Activated naive CD4-positive, alpha-beta T cell treated with anti-CD3 and anti-CD28 coated beads for 36 hours (primary cell): ENCODE data around the gene GRK5. TPM values are rescaled to one million over a fixed set of nuclear protein-coding genes. Genes with fewer than 3 reads are reported as not detected.

ENCODE experiments used
- CTCF ChIA-PET: fragments of 350-600 bp; sonication (Branson Sonifier 250); formaldehyde crosslinking; loops from one replicate; lab custom pipeline; 2021; ENCODE audit warnings: antibody characterized with exemption; lab: Charles Lee
- DNase-seq: peaks from one replicate; pipeline ENCODE4 v3.0.0-alpha.2; 2020
- H3K27ac Mint-ChIP-seq: one replicate; pipeline ENCODE4 v1.8.0; 2021; ENCODE audit warnings: mild to moderate bottlenecking, mixed read lengths
- H3K27me3 Mint-ChIP-seq: one replicate; pipeline ENCODE4 v1.8.0; 2021; ENCODE audit warnings: low read depth, mixed read lengths
- H3K36me3 Mint-ChIP-seq: one replicate; pipeline ENCODE4 v1.8.0; 2021; ENCODE audit warnings: low read depth, mixed read lengths
- H3K4me1 Mint-ChIP-seq: one replicate; pipeline ENCODE4 v1.8.0; 2021; ENCODE audit warnings: low read depth, mixed read lengths
- H3K4me3 Mint-ChIP-seq: one replicate; pipeline ENCODE4 v1.8.0; 2021; ENCODE audit warnings: mild to moderate bottlenecking, moderate library complexity, mixed read lengths
- H3K9me3 Mint-ChIP-seq: one replicate; pipeline ENCODE4 v1.8.0; 2021; ENCODE audit warnings: mixed read lengths
- intact Hi-C: fragments of 100-400 bp; cut with micrococcal nuclease; formaldehyde crosslinking; loops from one replicate; pipeline ENCODE4 v1.15.1; 2023
- microRNA-seq: library from miRNA; unstranded; fragments of <30 nt; microRNA quantifications from one replicate; pipeline ENCODE4 v1.2.0, GENCODE V29; 2022; ENCODE audit warnings: borderline microRNAs expressed, borderline replicate concordance
- total RNA-seq, 2 experiments: library from RNA; stranded (reverse); gene quantifications; one replicate each; pipeline ENCODE4 v1.2.3, GENCODE V29; 2021

Gene GRK5
- total RNA-seq, 2 experiments from 2014 or later: 27.1 to 29.7 TPM

GRCh38 chr10:119504651-119505050 lies 297.3 kb downstream of the GRK5 start:
- Mint-ChIP-seq H3K27me3 (no peaks in the 10 kb centered on the region), H3K9me3 (no peaks in the 10 kb centered on the region), H3K4me3 (no peak overlapping the region), H3K4me1 (peaks cover 81% of the 10 kb centered on the region), H3K36me3 (peaks cover 58% of the 10 kb centered on the region), H3K27ac (peak overlapping the region; percentile 62)
- CTCF ChIA-PET: interaction anchor here (0.7 to 1.2 kb wide), 4 partner anchors 15 to 717 kb away, joined by 4 to 6 read pairs (median 4); no protein-coding TSS in a partner anchor
- no peak for DNase-seq
- intact Hi-C loops: no loop called here

GRCh38 chr10:119505131-119505551 lies 297.8 kb downstream of the GRK5 start:
- intact Hi-C loops: no loop called here
- peak overlapping the region; percentile 38 for H3K4me3 Mint-ChIP-seq

More at GRCh38 chr10:119505131-119505551, 297.8 kb downstream of the GRK5 start:
- peak overlapping the region; percentile 62 for H3K27ac Mint-ChIP-seq
- no peak for DNase-seq
- H3K4me1 Mint-ChIP-seq: peaks cover 79% of the 10 kb centered on the region
- H3K27me3 Mint-ChIP-seq: no peaks in the 10 kb centered on the region
- CTCF ChIA-PET: interaction anchor here (0.7 to 1.2 kb wide), 4 partner anchors 15 to 716 kb away, joined by 4 to 6 read pairs (median 4); no protein-coding TSS in a partner anchor
- peaks cover 59% of the 10 kb centered on the region for H3K36me3 Mint-ChIP-seq
- no peaks in the 10 kb centered on the region for H3K9me3 Mint-ChIP-seq

Small RNA genes lying within 50 kb of the gene (microRNA-seq; reads per million reads assigned to microRNA genes)
- not detected for gene MIR4681

Other genes with a start within 250 kb of the GRK5 start
- gene NANOS1, start 177.9 kb upstream of the GRK5 start, total RNA-seq: under 1 TPM; 0.26 to 0.52 TPM
- gene EIF3A, start 126.8 kb upstream of the GRK5 start, total RNA-seq: 100 to 1,000 TPM; 113 to 120 TPM
- 10 to 100 TPM; 16.9 to 17.6 TPM for gene DENND10, start 103.5 kb upstream of the GRK5 start, total RNA-seq
- gene SFXN4, start 41.9 kb upstream of the GRK5 start, total RNA-seq: 10 to 100 TPM; 46.1 to 51.7 TPM
- gene PRDX3, start 28.8 kb upstream of the GRK5 start, total RNA-seq: 100 to 1,000 TPM; 215 to 216 TPM